ENCODE results near the gene CLSTN2. TPM values are rescaled to one million over a fixed set of nuclear protein-coding genes. Genes with fewer than 3 reads are reported as not detected.

CLSTN2 gene
- total RNA-seq, 1 experiment from 2014 or later: not detected

- Histone ChIP-seq H3K4me3 (ENCODE audit: low read length) (no peak overlapping the region), H2AFZ (ENCODE audit: low read length) (no peak overlapping the region), H3K9me3 (ENCODE audit: low read length) (no peaks in the 10 kb centered on the region), H4K20me1 (ENCODE audit: insufficient read depth, low read depth, low read length) (no peaks in the 10 kb centered on the region), H3K27ac (ENCODE audit: low read length) (no peak overlapping the region), H3K9ac (ENCODE audit: low read length) (no peak overlapping the region), H3K36me3 (ENCODE audit: insufficient read depth, low read length) (no peaks in the 10 kb centered on the region), H3K4me1 (ENCODE audit: low read length) (no peaks in the 10 kb centered on the region), H3K4me2 (ENCODE audit: low read depth, low read length, poor library complexity, severe bottlenecking) (no peak overlapping the region), H3K27me3 (ENCODE audit: low read length) (no peaks in the 10 kb centered on the region), H3K9me2 (replicated peaks; ENCODE audit: insufficient read depth, low read length) (no peaks in the 10 kb centered on the region), H3K79me2 (ENCODE audit: low read length) (no peaks in the 10 kb centered on the region)
- DNase-seq: no peak
Measured at GRCh38 chr3:140394488-140395133, 459.6 kb downstream of the CLSTN2 start.

DNA sequence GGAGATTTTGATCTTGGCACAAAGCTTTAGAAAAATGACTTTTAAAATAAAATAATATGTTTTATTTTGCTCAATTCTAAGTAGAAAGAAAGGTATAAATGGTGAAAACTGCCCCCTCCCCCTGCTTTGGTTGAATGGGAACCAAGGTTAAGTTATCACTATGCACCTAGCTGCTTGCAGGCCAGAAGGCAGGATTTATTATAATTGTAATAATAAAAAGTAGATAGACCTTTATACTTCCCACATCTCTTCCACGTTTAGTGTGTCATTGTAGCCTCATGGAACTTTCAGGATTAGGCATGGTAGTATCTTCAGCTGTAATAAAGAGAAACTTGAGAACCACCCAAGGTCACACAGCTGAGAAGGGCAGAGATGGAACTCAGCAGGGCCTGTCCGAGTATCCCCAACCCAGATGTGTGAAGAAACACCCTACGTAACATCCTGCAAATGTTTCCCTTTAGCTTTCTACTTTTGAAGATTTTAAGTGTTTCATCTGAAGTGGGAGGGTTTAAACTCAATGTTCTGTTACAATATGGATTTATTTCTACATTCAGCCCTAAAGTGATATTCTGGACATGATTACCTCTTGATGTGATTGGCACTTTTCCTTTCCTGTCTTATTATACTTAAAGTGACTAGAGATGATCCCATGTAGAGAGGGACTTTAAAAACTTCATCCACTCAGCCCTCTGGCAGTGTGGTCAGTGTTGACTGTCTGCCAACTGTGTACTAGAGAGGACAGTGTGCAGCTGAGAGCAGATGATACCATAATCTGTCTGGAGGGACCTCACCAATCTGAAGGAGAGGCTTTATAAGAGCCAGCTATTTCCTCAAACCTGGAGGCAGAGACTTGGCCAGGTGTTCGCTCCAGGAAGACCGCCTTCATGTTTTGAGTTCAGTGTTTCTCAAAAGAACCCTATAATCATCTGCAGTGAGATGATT is 460.4 kb downstream of the CLSTN2 start:
- H3K27me3 ChIP-seq (ENCODE audit: low read length): no peaks in the 10 kb centered on the region

DNA sequence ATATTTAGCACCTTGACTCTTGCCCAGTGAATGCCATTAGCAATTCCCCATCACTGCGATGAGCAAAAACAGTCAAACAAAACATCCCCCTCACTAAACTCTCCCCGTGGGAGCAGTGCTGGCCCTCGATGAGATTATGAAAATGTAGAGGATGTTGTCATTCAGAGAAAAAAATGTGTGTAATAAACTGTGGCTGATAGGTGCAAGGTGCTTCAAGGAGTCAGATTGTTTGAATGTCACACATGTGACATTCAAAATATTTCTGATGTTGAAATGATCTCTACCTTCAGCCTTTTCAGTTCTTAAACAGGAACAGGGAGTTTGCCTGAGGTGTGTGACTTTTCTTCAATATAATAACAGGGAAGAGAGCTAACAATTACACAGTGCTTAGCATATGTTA is 461.1 kb downstream of the CLSTN2 start:
- Histone ChIP-seq H3K27ac (ENCODE audit: low read length) (no peak overlapping the region), H3K79me2 (ENCODE audit: low read length) (no peaks in the 10 kb centered on the region), H3K27me3 (ENCODE audit: low read length) (no peaks in the 10 kb centered on the region), H3K9ac (ENCODE audit: low read length) (no peak overlapping the region), H3K4me2 (ENCODE audit: low read depth, low read length, poor library complexity, severe bottlenecking) (no peak overlapping the region), H3K9me2 (replicated peaks; ENCODE audit: insufficient read depth, low read length) (no peaks in the 10 kb centered on the region), H4K20me1 (ENCODE audit: insufficient read depth, low read depth, low read length) (no peaks in the 10 kb centered on the region), H3K4me1 (ENCODE audit: low read length) (no peaks in the 10 kb centered on the region), H3K36me3 (ENCODE audit: insufficient read depth, low read length) (no peaks in the 10 kb centered on the region), H2AFZ (ENCODE audit: low read length) (no peak overlapping the region), H3K4me3 (ENCODE audit: low read length) (no peak overlapping the region), H3K9me3 (ENCODE audit: low read length) (no peaks in the 10 kb centered on the region)
- DNase-seq: no peak

More for the DNA sequence above, 460.4 kb downstream of the CLSTN2 start:
- Histone ChIP-seq H3K9me3 (ENCODE audit: low read length) (no peaks in the 10 kb centered on the region), H3K79me2 (ENCODE audit: low read length) (no peaks in the 10 kb centered on the region), H3K4me2 (ENCODE audit: low read depth, low read length, poor library complexity, severe bottlenecking) (no peak overlapping the region), H2AFZ (ENCODE audit: low read length) (no peak overlapping the region), H3K9ac (ENCODE audit: low read length) (no peak overlapping the region), H3K36me3 (ENCODE audit: insufficient read depth, low read length) (no peaks in the 10 kb centered on the region), H3K4me1 (ENCODE audit: low read length) (no peaks in the 10 kb centered on the region), H3K9me2 (replicated peaks; ENCODE audit: insufficient read depth, low read length) (no peaks in the 10 kb centered on the region), H3K27ac (ENCODE audit: low read length) (no peak overlapping the region), H3K4me3 (ENCODE audit: low read length) (no peak overlapping the region), H4K20me1 (ENCODE audit: insufficient read depth, low read depth, low read length) (no peaks in the 10 kb centered on the region)
- no peak for DNase-seq

DNA sequence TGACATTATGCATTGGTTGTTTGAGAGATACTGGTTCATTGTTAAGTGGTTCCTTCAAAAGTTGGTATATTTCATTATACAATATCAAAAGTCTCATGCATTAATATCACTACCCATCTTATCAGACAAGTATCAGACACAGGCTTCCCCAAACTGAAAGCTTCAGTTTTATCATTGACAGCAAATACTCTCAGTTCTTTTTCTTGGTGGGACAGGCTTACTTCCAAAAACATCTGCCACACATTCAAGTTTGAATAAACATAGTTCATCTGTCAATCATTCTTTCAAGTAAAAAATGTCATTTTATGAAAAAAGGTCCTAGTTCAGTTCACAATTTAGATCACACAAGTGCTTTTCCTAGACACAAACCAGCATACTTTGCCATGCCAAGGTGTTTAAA is 462.9 kb downstream of the CLSTN2 start:
- Histone ChIP-seq H3K9me2 (replicated peaks; ENCODE audit: insufficient read depth, low read length) (no peaks in the 10 kb centered on the region), H3K4me2 (ENCODE audit: low read depth, low read length, poor library complexity, severe bottlenecking) (no peak overlapping the region), H3K79me2 (ENCODE audit: low read length) (no peaks in the 10 kb centered on the region), H3K36me3 (ENCODE audit: insufficient read depth, low read length) (no peaks in the 10 kb centered on the region), H3K27me3 (ENCODE audit: low read length) (no peaks in the 10 kb centered on the region), H3K4me3 (ENCODE audit: low read length) (no peak overlapping the region), H3K9ac (ENCODE audit: low read length) (no peak overlapping the region), H3K9me3 (ENCODE audit: low read length) (no peaks in the 10 kb centered on the region), H3K27ac (ENCODE audit: low read length) (no peak overlapping the region), H4K20me1 (ENCODE audit: insufficient read depth, low read depth, low read length) (no peaks in the 10 kb centered on the region), H3K4me1 (ENCODE audit: low read length) (no peaks in the 10 kb centered on the region), H2AFZ (ENCODE audit: low read length) (no peak overlapping the region)
- DNase-seq: no peak

GRCh38 chr3:140398387-140398786 is 463.4 kb downstream of the CLSTN2 start:
- Histone ChIP-seq H3K36me3 (ENCODE audit: insufficient read depth, low read length) (no peaks in the 10 kb centered on the region), H3K9ac (ENCODE audit: low read length) (no peak overlapping the region), H3K9me3 (ENCODE audit: low read length) (no peaks in the 10 kb centered on the region), H3K4me3 (ENCODE audit: low read length) (no peak overlapping the region), H3K4me1 (ENCODE audit: low read length) (no peaks in the 10 kb centered on the region), H3K4me2 (ENCODE audit: low read depth, low read length, poor library complexity, severe bottlenecking) (no peak overlapping the region), H4K20me1 (ENCODE audit: insufficient read depth, low read depth, low read length) (no peaks in the 10 kb centered on the region), H3K27me3 (ENCODE audit: low read length) (no peaks in the 10 kb centered on the region), H2AFZ (ENCODE audit: low read length) (no peak overlapping the region), H3K79me2 (ENCODE audit: low read length) (no peaks in the 10 kb centered on the region), H3K9me2 (replicated peaks; ENCODE audit: insufficient read depth, low read length) (no peaks in the 10 kb centered on the region), H3K27ac (ENCODE audit: low read length) (no peak overlapping the region)
- no peak for DNase-seq

GRCh38 chr3:140399871-140400270 is 464.9 kb downstream of the CLSTN2 start:
- no peaks in the 10 kb centered on the region for H3K36me3 ChIP-seq (ENCODE audit: insufficient read depth, low read length)
- H3K4me2 ChIP-seq (ENCODE audit: low read depth, low read length, poor library complexity, severe bottlenecking): no peak overlapping the region
- no peaks in the 10 kb centered on the region for H3K4me1 ChIP-seq (ENCODE audit: low read length)
- no peak overlapping the region for H3K27ac ChIP-seq (ENCODE audit: low read length)
- no peaks in the 10 kb centered on the region for H3K9me2 ChIP-seq (replicated peaks; ENCODE audit: insufficient read depth, low read length)
- no peak overlapping the region for H2AFZ ChIP-seq (ENCODE audit: low read length)
- no peaks in the 10 kb centered on the region for H4K20me1 ChIP-seq (ENCODE audit: insufficient read depth, low read depth, low read length)
- H3K4me3 ChIP-seq (ENCODE audit: low read length): no peak overlapping the region
- DNase-seq: no peak
- H3K9ac ChIP-seq (ENCODE audit: low read length): no peak overlapping the region
- no peaks in the 10 kb centered on the region for H3K27me3 ChIP-seq (ENCODE audit: low read length)
- H3K9me3 ChIP-seq (ENCODE audit: low read length): no peaks in the 10 kb centered on the region
- H3K79me2 ChIP-seq (ENCODE audit: low read length): no peaks in the 10 kb centered on the region

DNA sequence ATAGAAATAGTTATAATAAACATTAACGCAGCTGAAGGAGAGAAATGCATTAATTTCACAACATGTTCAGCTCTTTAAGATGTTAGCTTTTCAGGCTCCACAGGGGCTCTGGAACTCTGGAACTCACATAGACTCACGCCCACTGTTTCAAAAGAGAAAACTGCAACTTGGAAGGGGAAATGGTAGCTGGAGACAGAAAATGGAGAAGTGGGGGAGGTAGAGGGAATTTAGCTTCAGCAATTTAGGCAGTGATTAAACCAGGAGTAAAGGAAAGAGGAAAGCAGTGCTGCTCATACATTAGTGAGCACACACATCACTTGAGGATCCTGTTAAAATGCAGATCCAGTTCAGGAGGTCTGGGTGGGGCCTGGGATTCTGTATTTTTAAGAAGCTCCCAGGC is 468.1 kb downstream of the CLSTN2 start:
- Histone ChIP-seq H3K9me3 (ENCODE audit: low read length) (no peaks in the 10 kb centered on the region), H2AFZ (ENCODE audit: low read length) (no peak overlapping the region), H4K20me1 (ENCODE audit: insufficient read depth, low read depth, low read length) (no peaks in the 10 kb centered on the region), H3K4me3 (ENCODE audit: low read length) (no peak overlapping the region), H3K9me2 (replicated peaks; ENCODE audit: insufficient read depth, low read length) (no peaks in the 10 kb centered on the region), H3K9ac (ENCODE audit: low read length) (no peak overlapping the region), H3K27ac (ENCODE audit: low read length) (no peak overlapping the region), H3K36me3 (ENCODE audit: insufficient read depth, low read length) (no peaks in the 10 kb centered on the region), H3K27me3 (ENCODE audit: low read length) (no peaks in the 10 kb centered on the region), H3K79me2 (ENCODE audit: low read length) (no peaks in the 10 kb centered on the region), H3K4me1 (ENCODE audit: low read length) (no peaks in the 10 kb centered on the region), H3K4me2 (ENCODE audit: low read depth, low read length, poor library complexity, severe bottlenecking) (no peak overlapping the region)
- DNase-seq: no peak

GRCh38 chr3:140403608-140404007 is 468.6 kb downstream of the CLSTN2 start:
- H3K79me2 ChIP-seq (ENCODE audit: low read length): no peaks in the 10 kb centered on the region
- no peaks in the 10 kb centered on the region for H3K27me3 ChIP-seq (ENCODE audit: low read length)
- H3K4me1 ChIP-seq (ENCODE audit: low read length): no peaks in the 10 kb centered on the region
- no peak overlapping the region for H2AFZ ChIP-seq (ENCODE audit: low read length)
- no peak overlapping the region for H3K27ac ChIP-seq (ENCODE audit: low read length)
- H3K4me2 ChIP-seq (ENCODE audit: low read depth, low read length, poor library complexity, severe bottlenecking): no peak overlapping the region
- no peaks in the 10 kb centered on the region for H3K9me2 ChIP-seq (replicated peaks; ENCODE audit: insufficient read depth, low read length)
- H3K36me3 ChIP-seq (ENCODE audit: insufficient read depth, low read length): no peaks in the 10 kb centered on the region
- no peaks in the 10 kb centered on the region for H3K9me3 ChIP-seq (ENCODE audit: low read length)
- H4K20me1 ChIP-seq (ENCODE audit: insufficient read depth, low read depth, low read length): no peaks in the 10 kb centered on the region
- no peak overlapping the region for H3K9ac ChIP-seq (ENCODE audit: low read length)
- DNase-seq: no peak
- H3K4me3 ChIP-seq (ENCODE audit: low read length): no peak overlapping the region
